GM21390 (cell line): ENCODE measurements around the gene ERBB2.
A peak's percentile ranks its signal among the peaks of the same experiment; 100 is the strongest.
"Not testable (repeated sequence)": the region's sequence is repeated elsewhere in the genome, so short reads cannot be mapped to it uniquely, and the experiment has no call there.

Experiments used
- ATAC-seq: cut with Tn5 transposase; IDR thresholded peaks from one replicate; pipeline ENCODE4 v1.9.1; 2021; ENCODE audit not compliant: unreplicated experiment

ERBB2 gene

GRCh38 chr17:39757931-39758873, 58.3 kb downstream of the ERBB2 start:
- no peak for ATAC-seq

- ATAC-seq: no peak
These were observed 59.3 kb downstream of the ERBB2 start for GRCh38 chr17:39759204-39759603.

GRCh38 chr17:39761861-39762496, 62.1 kb downstream of the ERBB2 start:
- no peak for ATAC-seq

- no peak for ATAC-seq
These were observed 63.4 kb downstream of the ERBB2 start for GRCh38 chr17:39763051-39763820.

- ATAC-seq: not testable (repeated sequence)
These were observed 64.3 kb downstream of the ERBB2 start for GRCh38 chr17:39764171-39764570.

- no peak for ATAC-seq
These were observed 65.3 kb downstream of the ERBB2 start for GRCh38 chr17:39765175-39765574.

GRCh38 chr17:39765766-39766165, 65.9 kb downstream of the ERBB2 start:
- no peak for ATAC-seq

- ATAC-seq: no peak
These were observed 67.3 kb downstream of the ERBB2 start for GRCh38 chr17:39767147-39767546.

GRCh38 chr17:39769974-39770587, 70.2 kb downstream of the ERBB2 start:
- ATAC-seq: peak; percentile 53

- no peak for ATAC-seq
These were observed 72.6 kb downstream of the ERBB2 start for GRCh38 chr17:39772415-39772814.

- ATAC-seq: no peak
These were observed 73.4 kb downstream of the ERBB2 start for GRCh38 chr17:39772987-39773934.

GRCh38 chr17:39774047-39774446, 74.2 kb downstream of the ERBB2 start:
- ATAC-seq: no peak

GRCh38 chr17:39775031-39775430, 75.2 kb downstream of the ERBB2 start:
- ATAC-seq: no peak

- no peak for ATAC-seq
These were observed 76.4 kb downstream of the ERBB2 start for GRCh38 chr17:39776252-39776651.

GRCh38 chr17:39777534-39778365, 77.9 kb downstream of the ERBB2 start:
- peak; percentile 59 for ATAC-seq
